Left ventricle myocardium superior (tissue), 1 donor: ENCODE measurements around the gene DDX50. TPM values are rescaled to one million over a fixed set of nuclear protein-coding genes. Genes with fewer than 3 reads are reported as not detected.
"Not testable (repeated sequence)": the region's sequence is repeated elsewhere in the genome, so short reads cannot be mapped to it uniquely, and the experiment has no call there.

Source experiments
- ATAC-seq: fragments of 200-7000 bp; cut with Tn5 transposase; one replicate; pipeline ENCODE4 v1.9.1; 2020; ENCODE audit warnings: mild to moderate bottlenecking, moderate library complexity
- DNase-seq: peaks from one replicate; pipeline ENCODE4 v3.0.0-alpha.2; 2020
- intact Hi-C: fragments of 100-400 bp; cut with micrococcal nuclease; formaldehyde crosslinking; loops from one replicate; pipeline ENCODE4 v1.11.0; 2022
- total RNA-seq: library from RNA; stranded (reverse); fragmentation: NEBNext Ultra II Directional; extraction: Animal tissue kit (Norgen Biotek cat#: 25700); gene quantifications from one replicate; pipeline ENCODE4 v1.2.1, GENCODE V29; 2021
- donor health status: DM: no; HTN: yes; CAD: no; lungs with severe emphysema.

The DDX50 gene
- total RNA-seq, 1 donor from 2014 or later, result 20.4 TPM

DNA sequence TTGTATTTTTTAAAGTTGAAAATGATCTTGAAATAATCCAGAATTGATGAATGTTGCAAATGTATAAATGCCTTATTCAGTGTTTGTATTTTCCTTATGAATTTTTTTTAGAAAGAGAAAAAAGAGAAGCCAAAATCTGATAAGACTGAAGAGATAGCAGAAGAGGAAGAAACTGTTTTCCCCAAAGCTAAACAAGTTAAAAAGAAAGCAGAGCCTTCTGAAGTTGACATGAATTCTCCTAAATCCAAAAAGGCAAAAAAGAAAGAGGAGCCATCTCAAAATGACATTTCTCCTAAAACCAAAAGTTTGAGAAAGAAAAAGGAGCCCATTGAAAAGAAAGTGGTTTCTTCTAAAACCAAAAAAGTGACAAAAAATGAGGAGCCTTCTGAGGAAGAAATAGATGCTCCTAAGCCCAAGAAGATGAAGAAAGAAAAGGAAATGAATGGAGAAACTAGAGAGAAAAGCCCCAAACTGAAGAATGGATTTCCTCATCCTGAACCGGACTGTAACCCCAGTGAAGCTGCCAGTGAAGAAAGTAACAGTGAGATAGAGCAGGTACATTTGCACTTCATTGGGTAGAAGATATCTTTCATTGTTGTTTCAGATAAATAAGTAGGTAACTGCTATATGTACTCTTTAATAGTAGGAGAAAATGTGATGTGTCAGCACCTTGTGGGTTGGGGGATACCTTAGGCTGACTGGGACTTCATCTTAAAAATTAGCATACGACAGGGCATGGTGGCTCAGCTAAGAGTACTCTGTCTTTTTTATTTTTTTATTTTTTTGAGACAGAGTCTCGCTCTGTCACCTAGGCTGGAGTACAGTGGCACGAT lies 58.8 kb downstream of the DDX50 start:
- no peak for DNase-seq
- intact Hi-C loops, result loop anchor here (10.0 kb wide), 1 partner anchor 45 kb away; no protein-coding TSS in a partner anchor
- ATAC-seq, result no peak

DNA sequence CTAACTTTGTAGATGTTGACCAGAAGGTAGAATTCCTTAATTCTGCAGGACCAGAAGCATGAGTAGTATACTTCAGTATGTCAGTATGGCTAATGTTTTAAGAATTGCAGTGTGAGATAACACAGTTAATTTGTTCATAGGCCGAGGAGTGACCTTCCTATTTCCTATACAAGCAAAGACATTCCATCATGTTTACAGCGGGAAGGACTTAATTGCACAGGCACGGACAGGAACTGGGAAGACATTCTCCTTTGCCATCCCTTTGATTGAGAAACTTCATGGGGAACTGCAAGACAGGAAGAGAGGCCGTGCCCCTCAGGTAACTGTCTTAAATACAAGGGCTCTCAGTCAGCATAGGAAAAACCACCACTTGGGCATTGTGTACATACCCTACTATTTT lies 62.0 kb downstream of the DDX50 start:
- intact Hi-C loops, result loop anchor here (10.0 kb wide), 1 partner anchor 48 kb away; no protein-coding TSS in a partner anchor
- DNase-seq, result no peak
- no peak for ATAC-seq

GRCh38 chr10:68973975-68974374 lies 72.9 kb downstream of the DDX50 start:
- no peak for DNase-seq
- intact Hi-C loops, result no loop called here
- no peak for ATAC-seq

GRCh38 chr10:68975936-68976473 lies 74.9 kb downstream of the DDX50 start:
- ATAC-seq, DNase-seq, intact Hi-C loops: not testable (repeated sequence)

GRCh38 chr10:68979738-68980137 lies 78.6 kb downstream of the DDX50 start:
- intact Hi-C loops, DNase-seq: not testable (repeated sequence)
- ATAC-seq, result peak; percentile 69

DNA sequence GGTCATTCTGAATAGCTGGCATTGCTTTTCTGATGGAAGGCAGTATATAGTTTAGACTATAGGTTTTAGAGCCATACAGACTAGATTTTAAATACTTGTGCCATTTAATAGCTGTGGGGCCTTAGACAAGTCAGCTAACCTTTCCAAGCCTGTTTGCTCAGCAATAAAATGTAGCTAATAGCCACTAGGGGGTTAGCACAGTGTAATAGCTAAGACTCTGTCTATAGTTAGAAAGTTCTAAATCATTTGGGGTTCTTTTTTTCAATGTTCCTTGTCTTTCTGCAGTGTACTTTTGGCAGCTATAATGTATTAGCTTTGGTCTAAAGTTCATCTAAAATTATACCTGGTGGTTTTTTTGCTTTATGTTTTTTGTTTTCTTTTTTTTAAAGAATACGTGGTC lies 80.0 kb downstream of the DDX50 start:
- ATAC-seq, result no peak
- intact Hi-C loops, result no loop called here
- no peak for DNase-seq

- DNase-seq (no peak), ATAC-seq (no peak)
- intact Hi-C loops, result no loop called here
Observed at GRCh38 chr10:68982389-68982788, 81.3 kb downstream of the DDX50 start.

DNA sequence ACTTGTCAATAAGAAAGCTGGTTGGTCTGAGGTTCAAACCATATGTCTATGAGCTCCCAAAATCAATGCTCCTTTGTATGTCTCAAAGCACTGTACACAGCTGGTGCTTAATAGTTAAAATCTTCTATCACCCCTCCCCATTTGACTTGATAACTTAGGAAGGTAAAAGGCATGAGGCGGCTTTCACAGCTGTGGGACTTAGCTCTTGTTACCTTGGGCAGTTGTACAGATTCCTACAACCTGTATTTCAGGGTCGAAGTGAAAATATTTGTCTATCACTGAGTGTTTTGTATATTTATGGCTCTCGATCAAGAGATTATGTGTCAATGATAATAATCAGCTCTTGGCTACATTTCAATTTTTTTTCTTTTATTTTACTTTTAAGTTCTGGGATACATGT lies 86.5 kb downstream of the DDX50 start:
- intact Hi-C loops, result no loop called here
- ATAC-seq, result no peak
- DNase-seq, result no peak

DNA sequence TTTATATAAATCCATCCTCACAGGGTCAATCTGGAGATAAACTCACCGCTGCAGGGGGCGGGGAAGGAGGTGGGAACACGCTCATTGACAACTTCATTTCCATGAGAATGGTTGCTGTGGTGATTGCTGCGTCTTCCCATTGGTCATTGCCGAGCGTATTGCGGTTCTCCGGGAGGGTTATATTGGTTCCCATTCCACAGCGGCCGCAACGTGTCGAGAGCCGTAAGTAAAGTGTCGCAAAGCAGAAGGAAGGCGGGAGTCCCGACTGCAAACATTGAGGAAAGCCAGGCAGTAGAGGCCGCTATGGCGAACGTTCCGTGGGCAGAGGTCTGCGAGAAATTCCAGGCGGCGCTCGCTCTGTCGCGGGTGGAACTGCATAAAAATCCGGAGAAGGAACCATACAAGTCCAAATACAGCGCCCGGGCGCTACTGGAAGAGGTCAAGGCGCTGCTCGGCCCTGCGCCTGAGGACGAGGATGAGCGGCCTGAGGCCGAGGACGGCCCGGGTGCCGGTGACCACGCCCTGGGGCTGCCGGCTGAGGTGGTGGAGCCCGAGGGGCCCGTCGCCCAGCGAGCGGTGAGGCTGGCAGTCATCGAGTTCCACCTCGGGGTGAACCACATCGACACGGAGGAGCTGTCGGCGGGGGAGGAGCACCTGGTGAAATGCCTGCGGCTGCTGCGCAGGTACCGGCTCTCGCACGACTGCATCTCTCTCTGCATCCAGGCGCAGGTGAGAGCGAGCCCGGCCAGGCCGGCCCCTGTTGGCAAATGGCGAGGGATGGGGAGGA lies 87.6 kb downstream of the DDX50 start, which contains the start of gene KIFBP:
KIFBP (plus strand) TSS at position 274 of the 787 bp plus-strand sequence; CDS start at position 304, 30 bp downstream.
- intact Hi-C loops, result no loop called here
- ATAC-seq (peak; percentile 96), DNase-seq (peak; percentile 93)

DNA sequence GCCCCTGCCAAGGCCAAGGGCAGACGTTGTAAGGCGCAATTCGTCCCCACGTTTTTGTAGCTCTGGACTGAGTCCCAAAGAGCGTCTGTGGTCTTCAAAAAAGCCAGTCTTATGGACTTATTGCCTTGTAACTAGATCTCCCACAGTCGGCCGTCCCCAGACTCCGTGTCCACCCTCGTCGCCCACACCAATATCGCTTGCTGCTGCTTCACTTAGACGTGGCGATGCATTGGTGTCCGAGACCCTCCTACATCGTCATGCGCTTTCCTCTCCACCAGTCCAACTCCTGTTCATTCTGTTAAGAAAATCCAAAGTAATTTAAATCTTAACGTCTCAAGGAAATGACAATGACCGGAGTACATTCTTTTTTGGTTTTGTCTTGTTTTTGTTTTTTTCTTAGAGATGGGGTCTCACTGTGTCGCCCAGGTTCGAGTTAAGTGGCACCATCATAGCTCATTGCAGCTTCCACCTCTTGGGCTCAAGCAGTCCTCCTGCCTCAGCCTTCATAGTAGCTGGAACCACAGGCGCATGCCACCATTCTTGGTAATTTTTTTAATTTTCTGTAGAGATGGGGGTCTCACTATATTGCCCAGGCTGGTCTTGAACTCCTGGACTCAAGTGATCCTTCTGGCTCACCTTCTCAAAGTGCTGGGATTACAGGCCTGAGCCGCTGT lies 88.3 kb downstream of the DDX50 start:
- intact Hi-C loops, result no loop called here
- ATAC-seq (peak; percentile 5), DNase-seq (no peak)

DNA sequence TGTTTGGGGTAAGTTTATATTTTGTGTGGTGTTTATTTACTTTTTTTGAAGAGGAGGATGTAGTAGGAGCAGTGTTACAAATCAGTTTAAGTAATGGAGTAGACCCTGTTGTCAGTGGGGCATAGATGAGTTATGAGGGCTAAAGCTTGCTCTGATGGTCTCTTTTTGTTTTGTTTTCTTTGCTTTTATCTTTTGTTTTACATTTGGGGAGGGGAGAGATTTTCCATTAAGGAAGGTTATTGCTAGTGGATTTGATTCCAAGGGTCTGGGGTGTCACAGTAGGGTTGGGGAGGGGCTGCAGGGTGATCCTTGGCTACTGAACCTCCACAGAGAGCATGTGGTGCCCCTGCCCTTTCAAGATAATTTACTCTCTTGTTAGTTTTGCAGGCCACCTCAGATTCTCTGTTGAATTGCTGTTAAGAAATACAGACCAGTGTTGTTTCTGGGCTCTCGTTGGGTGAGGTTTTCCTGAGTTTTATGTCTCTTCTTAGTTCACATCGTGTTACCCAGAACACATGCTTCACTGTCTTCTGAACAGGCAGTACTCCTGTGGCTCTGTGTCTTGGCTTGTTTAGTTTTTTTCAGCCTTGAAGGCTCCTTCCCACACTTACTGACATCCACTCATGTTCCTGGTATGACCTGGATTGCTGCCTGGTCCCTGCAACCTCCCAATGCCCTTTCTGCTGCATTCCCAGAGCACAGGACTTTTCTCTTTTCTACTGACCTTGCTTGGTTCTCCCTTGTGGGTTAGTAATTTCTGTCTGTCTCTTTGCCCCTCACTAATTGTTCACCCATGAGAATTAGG lies 91.7 kb downstream of the DDX50 start:
- peak; percentile 52 for DNase-seq
- intact Hi-C loops, result no loop called here
- peak; percentile 22 for ATAC-seq

Other genes starting within 250 kb of the DDX50 start
- 21.5 TPM for gene CCAR1, start 180.1 kb upstream of the DDX50 start, total RNA-seq
- gene STOX1, start 73.8 kb upstream of the DDX50 start, total RNA-seq, result 0.15 TPM
- gene DDX21, start 54.9 kb downstream of the DDX50 start, total RNA-seq, result 20.0 TPM
- gene KIFBP, start 87.5 kb downstream of the DDX50 start, total RNA-seq, result 50.5 TPM
- gene SRGN, start 186.8 kb downstream of the DDX50 start, total RNA-seq, result 42.8 TPM
- 37.3 TPM for gene VPS26A, start 222.9 kb downstream of the DDX50 start, total RNA-seq